HepG2 (cell line): ENCODE results near the gene ECHS1. TPM values are rescaled to one million over a fixed set of nuclear protein-coding genes. Genes with fewer than 3 reads are reported as not detected.

Experiments
- CBX1 ChIP-seq: IDR thresholded peaks from one replicate; pipeline ENCODE4 v1.6.1; 2016; ENCODE audit warnings: antibody characterized with exemption, low read depth
- HCFC1 ChIP-seq: fragments of 150-350 bp; IDR thresholded peaks from 2 replicates; pipeline ENCODE4 v1.6.1; 2014; ENCODE audit warnings: low read depth, low read length
- KMT2B ChIP-seq: IDR thresholded peaks from 2 replicates; pipeline ENCODE4 v1.6.1; 2016; ENCODE audit warnings: missing genetic modification reagents, missing compliant biosample characterization
- MEIS2 ChIP-seq: sonication (generic); formaldehyde crosslinking; IDR thresholded peaks from 2 replicates; pipeline ENCODE4 v1.9.0; 2021; ENCODE audit warnings: mild to moderate bottlenecking, missing genetic modification reagents
- MXI1 ChIP-seq: IDR thresholded peaks from 3 replicates; pipeline ENCODE4 v1.6.1; 2012; ENCODE audit warnings: low read depth, low read length, inconsistent platforms, borderline replicate concordance
- NCOA5 ChIP-seq: sonication (generic); formaldehyde crosslinking; IDR thresholded peaks from 2 replicates; pipeline ENCODE4 v1.4.0; 2020; ENCODE audit warnings: missing genetic modification reagents
- NFATC3 ChIP-seq: sonication (generic); formaldehyde crosslinking; IDR thresholded peaks from 2 replicates; pipeline ENCODE4 v1.5.1; 2020; ENCODE audit warnings: mild to moderate bottlenecking, missing genetic modification reagents
- PAX8 ChIP-seq: sonication (generic); formaldehyde crosslinking; IDR thresholded peaks from 2 replicates; pipeline ENCODE4 v1.8.0; 2022; ENCODE audit warnings: mild to moderate bottlenecking, missing genetic modification reagents, borderline replicate concordance
- RBM39 ChIP-seq: fragments of 200-400 bp; formaldehyde crosslinking; IDR thresholded peaks from one replicate; pipeline ENCODE4 v1.6.1; 2018; ENCODE audit warnings: antibody characterized with exemption, mild to moderate bottlenecking, low read depth, low read length; ENCODE audit not compliant: poor library complexity, severe bottlenecking
- SKI ChIP-seq: fragments of 450-650 bp; IDR thresholded peaks from one replicate; pipeline ENCODE4 v1.6.1; 2018; ENCODE audit warnings: mild to moderate bottlenecking; ENCODE audit not compliant: partially characterized antibody
- SNAI1 ChIP-seq: sonication (generic); formaldehyde crosslinking; IDR thresholded peaks from 2 replicates; pipeline ENCODE4 v1.5.0; 2020; ENCODE audit warnings: mild to moderate bottlenecking, missing genetic modification reagents, borderline replicate concordance
- YEATS2 ChIP-seq: sonication (generic); formaldehyde crosslinking; IDR thresholded peaks from 2 replicates; pipeline ENCODE4 v1.4.0; 2020; ENCODE audit warnings: missing genetic modification reagents, borderline replicate concordance
- ZNF12 ChIP-seq: sonication (generic); formaldehyde crosslinking; IDR thresholded peaks from 2 replicates; pipeline ENCODE4 v1.5.0; 2020; ENCODE audit warnings: missing genetic modification reagents
- ZNF225 ChIP-seq: sonication (generic); formaldehyde crosslinking; IDR thresholded peaks from 2 replicates; pipeline ENCODE4 v1.4.0; 2020; ENCODE audit warnings: mild to moderate bottlenecking, missing genetic modification reagents
- ZNF605 ChIP-seq: sonication (generic); formaldehyde crosslinking; IDR thresholded peaks from 2 replicates; pipeline ENCODE4 v1.8.0; 2022; ENCODE audit warnings: mild to moderate bottlenecking, missing genetic modification reagents
- ZNF7 ChIP-seq: IDR thresholded peaks from 2 replicates; pipeline ENCODE4 v1.6.1; 2016; ENCODE audit warnings: missing biosample characterization, missing genetic modification reagents
- ZSCAN12 ChIP-seq: sonication (generic); formaldehyde crosslinking; IDR thresholded peaks from 2 replicates; pipeline ENCODE4 v1.9.0; 2021; ENCODE audit warnings: mild to moderate bottlenecking, missing genetic modification reagents
- ZSCAN31 ChIP-seq: sonication (generic); formaldehyde crosslinking; IDR thresholded peaks from 2 replicates; pipeline ENCODE4 v1.5.0; 2020; ENCODE audit warnings: low read depth, mild to moderate bottlenecking, missing genetic modification reagents
- polyA plus RNA-seq, 8 experiments: library from polyadenylated mRNA; depleted of rRNA in 3 of 8; stranded (reverse) in 7 of 8; unstranded in 1 of 8; fragments of >200 nt; fragmentation: Illumina TruSeq in 4 of 8; extraction: Trizol in 4 of 8; gene quantifications; 2 replicates each; pipeline versions ENCODE4 v1.2.1 to v1.2.3, GENCODE V29; 2011 to 2016; ENCODE audit warnings: low read depth in 4 of 8, missing spikeins in 1 of 8, mixed read lengths in 1 of 8; ENCODE audit not compliant: insufficient read depth in 1 of 8
- total RNA-seq, 5 experiments: library from RNA; depleted of rRNA; stranded (reverse); fragments of >200 nt; fragmentation: Illumina TruSeq; extraction: Trizol; gene quantifications; 2 replicates each; pipeline ENCODE4 v1.2.3, GENCODE V29; 2016; ENCODE audit warnings: low read depth in 1 of 5
- TF ChIP-seq, protein P1 (sequence below): sonication (generic); formaldehyde crosslinking; IDR thresholded peaks from 2 replicates; pipeline ENCODE4 v1.8.0; 2022; ENCODE audit warnings: missing genetic modification reagents, mild to moderate bottlenecking, moderate library complexity, borderline replicate concordance
- TF ChIP-seq, protein P2 (sequence below): sonication (generic); formaldehyde crosslinking; IDR thresholded peaks from 2 replicates; pipeline ENCODE4 v1.4.0; 2020; ENCODE audit warnings: missing genetic modification reagents; ENCODE audit errors: not compliant biosample characterization
- TF ChIP-seq, protein P3 (sequence below): IDR thresholded peaks from 2 replicates; pipeline ENCODE4 v1.6.1; 2018; ENCODE audit warnings: missing genetic modification reagents
- TF ChIP-seq, protein P4 (sequence below): sonication (generic); formaldehyde crosslinking; IDR thresholded peaks from 2 replicates; pipeline ENCODE4 v1.5.1; 2020; ENCODE audit warnings: mild to moderate bottlenecking, missing genetic modification reagents, borderline replicate concordance

ECHS1 gene
- total and polyA plus RNA-seq, 2 of the 13 experiments (the other 11 are each of a cell fraction or from before 2014, with no cell fraction given): 32.7 to 195 TPM

DNA sequence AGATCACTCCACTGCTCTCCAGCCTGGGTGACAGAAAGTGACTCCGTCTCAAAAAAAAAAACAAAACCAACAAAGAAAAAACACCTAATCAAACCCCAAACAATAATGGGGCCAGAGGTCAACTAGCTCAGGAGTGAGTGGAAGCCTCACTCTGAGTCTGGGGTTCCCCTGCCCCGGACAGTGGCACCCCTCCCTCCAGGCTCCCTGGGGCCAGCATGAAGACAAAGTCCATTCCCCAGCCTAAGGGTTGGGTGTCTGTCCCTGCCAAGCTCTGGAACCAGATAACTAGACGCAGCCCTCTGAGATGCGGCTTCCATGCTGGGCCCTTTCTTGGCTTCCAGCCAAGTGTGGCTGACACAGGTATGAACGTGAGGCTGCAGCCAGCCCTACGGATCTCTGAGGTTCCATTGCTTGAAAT lies 13.6 kb downstream of the ECHS1 start (continued):
- TF ChIP-seq, protein P1, sequence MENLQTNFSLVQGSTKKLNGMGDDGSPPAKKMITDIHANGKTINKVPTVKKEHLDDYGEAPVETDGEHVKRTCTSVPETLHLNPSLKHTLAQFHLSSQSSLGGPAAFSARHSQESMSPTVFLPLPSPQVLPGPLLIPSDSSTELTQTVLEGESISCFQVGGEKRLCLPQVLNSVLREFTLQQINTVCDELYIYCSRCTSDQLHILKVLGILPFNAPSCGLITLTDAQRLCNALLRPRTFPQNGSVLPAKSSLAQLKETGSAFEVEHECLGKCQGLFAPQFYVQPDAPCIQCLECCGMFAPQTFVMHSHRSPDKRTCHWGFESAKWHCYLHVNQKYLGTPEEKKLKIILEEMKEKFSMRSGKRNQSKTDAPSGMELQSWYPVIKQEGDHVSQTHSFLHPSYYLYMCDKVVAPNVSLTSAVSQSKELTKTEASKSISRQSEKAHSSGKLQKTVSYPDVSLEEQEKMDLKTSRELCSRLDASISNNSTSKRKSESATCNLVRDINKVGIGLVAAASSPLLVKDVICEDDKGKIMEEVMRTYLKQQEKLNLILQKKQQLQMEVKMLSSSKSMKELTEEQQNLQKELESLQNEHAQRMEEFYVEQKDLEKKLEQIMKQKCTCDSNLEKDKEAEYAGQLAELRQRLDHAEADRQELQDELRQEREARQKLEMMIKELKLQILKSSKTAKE (CRISPR knock-in tag): no peak
- TF ChIP-seq HCFC1 (no peak), ZNF7 (no peak), KMT2B (CRISPR knock-in tag) (no peak), CBX1 (no peak), ZNF12 (CRISPR knock-in tag) (no peak), MXI1 (no peak), ZNF605 (no peak; the same call in 1 of the 2 replicates), YEATS2 (no peak), NFATC3 (CRISPR knock-in tag) (no peak), SNAI1 (CRISPR knock-in tag) (no peak), NCOA5 (no peak), ZNF225 (CRISPR knock-in tag) (no peak), PAX8 (CRISPR knock-in tag) (no peak), ZSCAN12 (CRISPR knock-in tag) (no peak), ZSCAN31 (CRISPR knock-in tag) (no peak), MEIS2 (CRISPR knock-in tag) (no peak), SKI (no peak), RBM39 (no peak)
- TF ChIP-seq, protein P2, sequence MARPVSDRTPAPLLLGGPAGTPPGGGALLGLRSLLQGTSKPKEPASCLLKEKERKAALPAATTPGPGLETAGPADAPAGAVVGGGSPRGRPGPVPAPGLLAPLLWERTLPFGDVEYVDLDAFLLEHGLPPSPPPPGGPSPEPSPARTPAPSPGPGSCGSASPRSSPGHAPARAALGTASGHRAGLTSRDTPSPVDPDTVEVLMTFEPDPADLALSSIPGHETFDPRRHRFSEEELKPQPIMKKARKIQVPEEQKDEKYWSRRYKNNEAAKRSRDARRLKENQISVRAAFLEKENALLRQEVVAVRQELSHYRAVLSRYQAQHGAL (CRISPR knock-in tag): no peak
- TF ChIP-seq, protein P3, sequence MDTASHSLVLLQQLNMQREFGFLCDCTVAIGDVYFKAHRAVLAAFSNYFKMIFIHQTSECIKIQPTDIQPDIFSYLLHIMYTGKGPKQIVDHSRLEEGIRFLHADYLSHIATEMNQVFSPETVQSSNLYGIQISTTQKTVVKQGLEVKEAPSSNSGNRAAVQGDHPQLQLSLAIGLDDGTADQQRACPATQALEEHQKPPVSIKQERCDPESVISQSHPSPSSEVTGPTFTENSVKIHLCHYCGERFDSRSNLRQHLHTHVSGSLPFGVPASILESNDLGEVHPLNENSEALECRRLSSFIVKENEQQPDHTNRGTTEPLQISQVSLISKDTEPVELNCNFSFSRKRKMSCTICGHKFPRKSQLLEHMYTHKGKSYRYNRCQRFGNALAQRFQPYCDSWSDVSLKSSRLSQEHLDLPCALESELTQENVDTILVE (CRISPR knock-in tag): no peak
- TF ChIP-seq, protein P4, sequence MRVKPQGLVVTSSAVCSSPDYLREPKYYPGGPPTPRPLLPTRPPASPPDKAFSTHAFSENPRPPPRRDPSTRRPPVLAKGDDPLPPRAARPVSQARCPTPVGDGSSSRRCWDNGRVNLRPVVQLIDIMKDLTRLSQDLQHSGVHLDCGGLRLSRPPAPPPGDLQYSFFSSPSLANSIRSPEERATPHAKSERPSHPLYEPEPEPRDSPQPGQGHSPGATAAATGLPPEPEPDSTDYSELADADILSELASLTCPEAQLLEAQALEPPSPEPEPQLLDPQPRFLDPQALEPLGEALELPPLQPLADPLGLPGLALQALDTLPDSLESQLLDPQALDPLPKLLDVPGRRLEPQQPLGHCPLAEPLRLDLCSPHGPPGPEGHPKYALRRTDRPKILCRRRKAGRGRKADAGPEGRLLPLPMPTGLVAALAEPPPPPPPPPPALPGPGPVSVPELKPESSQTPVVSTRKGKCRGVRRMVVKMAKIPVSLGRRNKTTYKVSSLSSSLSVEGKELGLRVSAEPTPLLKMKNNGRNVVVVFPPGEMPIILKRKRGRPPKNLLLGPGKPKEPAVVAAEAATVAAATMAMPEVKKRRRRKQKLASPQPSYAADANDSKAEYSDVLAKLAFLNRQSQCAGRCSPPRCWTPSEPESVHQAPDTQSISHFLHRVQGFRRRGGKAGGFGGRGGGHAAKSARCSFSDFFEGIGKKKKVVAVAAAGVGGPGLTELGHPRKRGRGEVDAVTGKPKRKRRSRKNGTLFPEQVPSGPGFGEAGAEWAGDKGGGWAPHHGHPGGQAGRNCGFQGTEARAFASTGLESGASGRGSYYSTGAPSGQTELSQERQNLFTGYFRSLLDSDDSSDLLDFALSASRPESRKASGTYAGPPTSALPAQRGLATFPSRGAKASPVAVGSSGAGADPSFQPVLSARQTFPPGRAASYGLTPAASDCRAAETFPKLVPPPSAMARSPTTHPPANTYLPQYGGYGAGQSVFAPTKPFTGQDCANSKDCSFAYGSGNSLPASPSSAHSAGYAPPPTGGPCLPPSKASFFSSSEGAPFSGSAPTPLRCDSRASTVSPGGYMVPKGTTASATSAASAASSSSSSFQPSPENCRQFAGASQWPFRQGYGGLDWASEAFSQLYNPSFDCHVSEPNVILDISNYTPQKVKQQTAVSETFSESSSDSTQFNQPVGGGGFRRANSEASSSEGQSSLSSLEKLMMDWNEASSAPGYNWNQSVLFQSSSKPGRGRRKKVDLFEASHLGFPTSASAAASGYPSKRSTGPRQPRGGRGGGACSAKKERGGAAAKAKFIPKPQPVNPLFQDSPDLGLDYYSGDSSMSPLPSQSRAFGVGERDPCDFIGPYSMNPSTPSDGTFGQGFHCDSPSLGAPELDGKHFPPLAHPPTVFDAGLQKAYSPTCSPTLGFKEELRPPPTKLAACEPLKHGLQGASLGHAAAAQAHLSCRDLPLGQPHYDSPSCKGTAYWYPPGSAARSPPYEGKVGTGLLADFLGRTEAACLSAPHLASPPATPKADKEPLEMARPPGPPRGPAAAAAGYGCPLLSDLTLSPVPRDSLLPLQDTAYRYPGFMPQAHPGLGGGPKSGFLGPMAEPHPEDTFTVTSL (CRISPR knock-in tag): no peak
